Transverse colon (tissue), 4 donors: ENCODE results near the gene ASXL1. TPM values are rescaled to one million over a fixed set of nuclear protein-coding genes. Genes with fewer than 3 reads are reported as not detected.

Experiments used
- DNase-seq: peaks from one replicate; pipeline ENCODE4 v3.0.0-alpha.2; 2019
- H3K27ac ChIP-seq, 4 donors: fragments of 200-600 bp; sonication (generic); 2 replicates each; pipeline ENCODE4 v1.5.1; 2016 to 2018; ENCODE audit warnings: inconsistent platforms in 4 of 4
- H3K27me3 ChIP-seq: fragments of 200-600 bp; sonication (generic); 2 replicates; pipeline ENCODE4 v1.5.1; 2017; ENCODE audit warnings: inconsistent platforms
- H3K36me3 ChIP-seq, 4 donors: fragments of 200-600 bp; sonication (generic); 2 replicates each; pipeline ENCODE4 v1.5.1; 2017 to 2019; ENCODE audit warnings: inconsistent platforms in 4 of 4
- H3K4me1 ChIP-seq, 4 donors: fragments of 200-600 bp; sonication (generic); 2 replicates each; pipeline ENCODE4 v1.5.1; 2017 to 2020; ENCODE audit warnings: inconsistent platforms in 4 of 4
- H3K4me3 ChIP-seq, 4 donors: fragments of 200-600 bp; sonication (generic); 1 replicate in 1 of 4; 2 replicates in 3 of 4; pipeline versions ENCODE4 v1.5.1 to v1.6.1; 2017 to 2019; ENCODE audit warnings: inconsistent platforms in 4 of 4
- H3K9me3 ChIP-seq, 2 donors: fragments of 200-600 bp; sonication (generic); 2 replicates each; pipeline ENCODE4 v1.5.1; 2017 to 2019; ENCODE audit warnings: inconsistent platforms in 2 of 2
- EP300 ChIP-seq: sonication (generic); formaldehyde crosslinking; IDR thresholded peaks from one replicate; pipeline ENCODE4 v1.6.1; 2017; ENCODE audit warnings: antibody characterized with exemption, low read depth
- POLR2A ChIP-seq: fragments of 450-650 bp; IDR thresholded peaks from one replicate; pipeline ENCODE4 v1.6.1; 2016; ENCODE audit warnings: antibody characterized with exemption, mild to moderate bottlenecking, moderate library complexity
- POLR2AphosphoS5 ChIP-seq, 3 donors: sonication (generic); formaldehyde crosslinking; IDR thresholded peaks; one replicate each; pipeline ENCODE4 v1.6.1; 2016; ENCODE audit warnings: antibody characterized with exemption in 3 of 3
- WGBS, 2 donors: methylation state at CpG; one replicate each; pipeline ENCODE4 v1.1.5; 2018; ENCODE audit warnings: low coverage in 1 of 2; 5-methylcytosine and 5-hydroxymethylcytosine counted together
- in situ Hi-C, 4 donors: fragments of 200-750 bp; cut with MboI; loops; one replicate each; pipeline versions ENCODE4 v1.15.0 to v1.15.1; 2017; ENCODE audit warnings: low sequenced_read_pairs in 3 of 4, low pct_ligation_motif_present in 1 of 4, low pct_unique_long_range_greater_than_20kb in 1 of 4
- intact Hi-C: fragments of 100-400 bp; cut with DNase I; formaldehyde crosslinking; loops from one replicate; pipeline ENCODE4 v1.15.1; 2023; ENCODE audit warnings: low total_unique reads
- total RNA-seq, 4 donors: library from RNA; depleted of rRNA; stranded (reverse); fragments of >200 nt; gene quantifications; one replicate each; pipeline ENCODE4 v1.1.0, GENCODE V29; 2016
- TF ChIP-seq, protein P1 (sequence below), 5 experiments: fragments of 200-600 bp in 3 of 5; fragments of 450-650 bp in 2 of 5; sonication (generic) in 3 of 5; IDR thresholded peaks; 1 replicate in 2 of 5; 2 replicates in 3 of 5; pipeline ENCODE4 v1.5.1; 2016 to 2017; ENCODE audit warnings: antibody characterized with exemption in 5 of 5, inconsistent platforms in 3 of 5, mild to moderate bottlenecking in 2 of 5, moderate library complexity in 1 of 5

ASXL1 gene
- total RNA-seq, 4 donors from 2014 or later: 39.6 to 293 (median 92.8) TPM

DNA sequence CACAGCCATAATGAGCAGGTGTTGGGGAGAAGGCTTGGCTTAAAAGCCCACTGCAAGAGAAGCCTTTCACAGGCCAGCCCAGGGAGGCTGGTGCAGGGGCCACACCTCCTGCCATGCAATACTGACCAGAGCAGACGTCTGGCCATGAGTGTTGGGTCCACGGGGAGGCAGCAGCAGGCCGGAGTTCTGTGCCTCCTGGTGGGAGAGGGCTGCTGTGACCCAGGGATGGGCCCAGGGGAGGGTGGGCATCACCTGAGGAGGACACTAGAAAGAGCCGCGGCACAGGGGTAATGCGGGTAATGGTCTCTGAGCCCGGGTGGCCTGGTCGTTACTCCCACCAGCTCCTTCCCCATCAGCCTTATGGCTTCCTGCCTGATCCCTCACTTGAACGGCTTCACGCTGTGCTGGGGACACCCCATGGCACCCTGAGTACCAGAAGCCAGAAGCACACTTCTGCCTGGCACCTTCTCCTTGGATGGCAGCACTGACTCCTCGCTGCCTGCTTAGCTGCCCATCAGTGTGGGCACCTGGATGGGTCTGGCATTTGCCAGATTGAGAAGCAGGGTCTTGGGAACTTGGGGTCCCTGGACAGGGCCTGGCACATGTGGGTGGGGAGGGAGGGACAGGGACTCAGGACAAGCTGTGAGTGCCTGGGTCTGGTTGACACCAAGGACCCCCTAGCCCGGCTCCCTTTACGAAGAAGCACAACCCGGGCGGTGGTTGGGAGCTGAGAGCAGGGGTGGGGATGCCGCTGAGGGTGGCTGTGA, 108.8 kb downstream of the ASXL1 start:
- Histone ChIP-seq H3K9me3 (no peaks in the 10 kb centered on the region), H3K36me3 (no peaks in the 10 kb centered on the region), H3K4me1 (peaks cover 74 to 96% (median 83%) of the 10 kb centered on the region in 4 donors), H3K4me3 (no peak overlapping the region), H3K27ac (peak overlapping the region; percentile 87 to 96 (median 95)), H3K27me3 (no peaks in the 10 kb centered on the region)
- DNase-seq: no peak
- in situ Hi-C loops (no loop called here), intact Hi-C loops (no loop called here)
- no peak for TF ChIP-seq EP300
- TF ChIP-seq, protein P1, sequence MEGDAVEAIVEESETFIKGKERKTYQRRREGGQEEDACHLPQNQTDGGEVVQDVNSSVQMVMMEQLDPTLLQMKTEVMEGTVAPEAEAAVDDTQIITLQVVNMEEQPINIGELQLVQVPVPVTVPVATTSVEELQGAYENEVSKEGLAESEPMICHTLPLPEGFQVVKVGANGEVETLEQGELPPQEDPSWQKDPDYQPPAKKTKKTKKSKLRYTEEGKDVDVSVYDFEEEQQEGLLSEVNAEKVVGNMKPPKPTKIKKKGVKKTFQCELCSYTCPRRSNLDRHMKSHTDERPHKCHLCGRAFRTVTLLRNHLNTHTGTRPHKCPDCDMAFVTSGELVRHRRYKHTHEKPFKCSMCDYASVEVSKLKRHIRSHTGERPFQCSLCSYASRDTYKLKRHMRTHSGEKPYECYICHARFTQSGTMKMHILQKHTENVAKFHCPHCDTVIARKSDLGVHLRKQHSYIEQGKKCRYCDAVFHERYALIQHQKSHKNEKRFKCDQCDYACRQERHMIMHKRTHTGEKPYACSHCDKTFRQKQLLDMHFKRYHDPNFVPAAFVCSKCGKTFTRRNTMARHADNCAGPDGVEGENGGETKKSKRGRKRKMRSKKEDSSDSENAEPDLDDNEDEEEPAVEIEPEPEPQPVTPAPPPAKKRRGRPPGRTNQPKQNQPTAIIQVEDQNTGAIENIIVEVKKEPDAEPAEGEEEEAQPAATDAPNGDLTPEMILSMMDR (IDR thresholded peaks at IDR 0.05): no peak
- no peak for TF ChIP-seq POLR2AphosphoS5 (IDR thresholded peaks at IDR 0.05)
- TF ChIP-seq POLR2A: no peak
- 71% methylated on average over 15 of the region's 16 CpGs; no CpG with 5 or more reads in 1 of the 2 donors for WGBS, 2 donors

DNA sequence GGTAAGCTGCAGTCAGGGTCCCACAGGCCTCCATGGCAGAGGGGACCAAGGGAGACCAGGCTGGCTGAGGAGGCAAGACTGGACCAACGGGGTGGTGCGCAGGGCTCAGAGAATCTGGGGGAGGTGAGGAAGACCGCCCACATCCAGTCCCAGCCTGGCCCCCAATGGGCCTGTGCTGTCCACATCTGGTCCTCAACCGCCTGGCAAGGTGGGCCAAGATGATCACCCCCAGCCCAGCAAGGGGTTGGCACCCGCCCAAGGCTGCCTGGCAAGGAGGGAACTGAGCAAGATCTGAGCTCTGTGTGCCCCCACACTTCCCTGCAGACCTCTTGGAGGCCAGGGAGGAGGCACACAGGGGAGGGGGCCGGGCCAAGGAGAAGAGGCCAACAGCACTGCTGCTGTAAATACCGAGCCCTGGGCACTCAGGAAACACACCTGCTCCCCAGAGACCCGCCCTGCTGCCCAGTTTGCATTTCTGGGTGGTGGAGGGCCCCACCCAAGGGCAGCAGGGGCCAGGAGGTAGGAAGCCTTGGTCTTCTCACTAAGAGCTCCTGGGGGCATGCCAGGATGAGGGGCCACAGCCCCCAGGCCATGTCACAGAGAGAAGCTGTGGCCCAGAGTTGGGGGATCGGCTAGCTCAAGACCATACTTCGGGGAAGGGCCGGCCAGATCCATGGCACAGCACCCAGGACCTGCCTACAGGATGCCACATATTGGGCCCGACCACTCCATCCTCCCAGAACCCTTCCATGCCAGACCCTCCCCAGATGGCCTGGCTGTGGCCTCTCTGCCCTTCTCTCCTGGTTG, 109.6 kb downstream of the ASXL1 start:
- H3K27ac ChIP-seq: peak overlapping the region; percentile 87 to 96 (median 95)
- H3K4me1 ChIP-seq: peaks cover 76 to 98% (median 85%) of the 10 kb centered on the region in 4 donors
- DNase-seq: peak; percentile 82
- WGBS, 2 donors: 67% methylated on average over 12 of the region's 12 CpGs; no CpG with 5 or more reads in 1 of the 2 donors
- H3K27me3 ChIP-seq: no peaks in the 10 kb centered on the region
- in situ Hi-C loops: no loop called here
- no peaks in the 10 kb centered on the region for H3K36me3 ChIP-seq
- H3K9me3 ChIP-seq: no peaks in the 10 kb centered on the region
- no peak overlapping the region for H3K4me3 ChIP-seq
- TF ChIP-seq POLR2AphosphoS5 (IDR thresholded peaks at IDR 0.05): peak in 1 of 3 donors; percentile 34
- TF ChIP-seq POLR2A: no peak
- intact Hi-C loops: no loop called here

DNA sequence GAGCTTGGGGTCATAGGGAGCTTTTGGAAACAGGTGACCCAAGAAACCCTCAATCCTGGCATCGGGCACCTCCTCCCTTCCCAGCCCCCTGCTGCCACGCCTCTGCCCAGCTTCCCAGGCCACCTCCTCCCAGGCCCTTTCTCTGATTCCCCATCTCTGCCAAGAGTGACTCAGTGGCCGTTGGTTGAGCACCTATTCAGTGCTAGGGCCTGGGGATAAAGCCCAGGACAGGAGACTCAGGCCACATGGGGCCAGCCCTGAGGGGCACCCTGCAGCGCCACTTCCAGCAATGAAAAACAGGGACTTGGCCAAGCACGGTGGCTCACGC, 110.1 kb downstream of the ASXL1 start:
- Histone ChIP-seq H3K4me1 (peaks cover 76 to 98% (median 84%) of the 10 kb centered on the region in 4 donors), H3K9me3 (no peaks in the 10 kb centered on the region), H3K27me3 (no peaks in the 10 kb centered on the region), H3K27ac (peak overlapping the region; percentile 87 to 96 (median 95)), H3K4me3 (no peak overlapping the region), H3K36me3 (no peaks in the 10 kb centered on the region)
- in situ Hi-C loops (no loop called here), intact Hi-C loops (no loop called here)
- no peak for DNase-seq
- 82% methylated on average over 6 of the region's 6 CpGs; no CpG with 5 or more reads in 1 of the 2 donors for WGBS, 2 donors
- TF ChIP-seq, protein P1 (IDR thresholded peaks at IDR 0.05): no peak
- TF ChIP-seq EP300 (no peak), POLR2AphosphoS5 (IDR thresholded peaks at IDR 0.05) (no peak), POLR2A (no peak)

DNA sequence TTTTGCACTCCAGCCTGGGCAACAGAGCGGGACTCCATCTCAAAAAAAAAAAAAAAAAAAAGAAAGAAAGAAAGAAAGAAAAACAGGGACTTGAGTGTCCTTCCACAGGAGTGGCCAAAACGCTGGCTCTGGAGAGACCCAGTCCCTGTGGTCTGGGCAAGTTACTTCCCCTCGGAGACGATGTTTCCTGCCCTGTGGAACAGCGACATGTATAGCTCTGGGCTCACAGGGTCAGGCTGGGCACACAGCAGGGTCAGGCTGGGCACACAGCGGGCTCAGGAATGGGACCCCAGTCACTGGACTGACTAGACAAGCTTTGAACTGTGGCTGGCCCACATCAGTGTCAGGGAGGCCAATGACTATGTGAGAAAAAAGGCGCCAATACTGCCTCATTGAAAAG, 110.7 kb downstream of the ASXL1 start:
- in situ Hi-C loops: no loop called here
- Histone ChIP-seq H3K4me1 (peaks cover 76 to 98% (median 84%) of the 10 kb centered on the region in 4 donors), H3K27me3 (no peaks in the 10 kb centered on the region), H3K36me3 (no peaks in the 10 kb centered on the region), H3K9me3 (no peaks in the 10 kb centered on the region), H3K27ac (peak overlapping the region; percentile 87 to 96 (median 95)), H3K4me3 (no peak overlapping the region)
- intact Hi-C loops: no loop called here
- TF ChIP-seq POLR2A (no peak), POLR2AphosphoS5 (IDR thresholded peaks at IDR 0.05) (no peak), EP300 (no peak)
- TF ChIP-seq, protein P1 (IDR thresholded peaks at IDR 0.05): no peak
- no peak for DNase-seq
- 83 to 95% methylated on average over 4 to 7 of the region's 7 CpGs for WGBS, 2 donors
